ENCODE measurements around the gene ATAD3A.
"Not testable (repeated sequence)": the region's sequence is repeated elsewhere in the genome, so short reads cannot be mapped to it uniquely, and the experiment has no call there.

The ATAD3A gene

DNA sequence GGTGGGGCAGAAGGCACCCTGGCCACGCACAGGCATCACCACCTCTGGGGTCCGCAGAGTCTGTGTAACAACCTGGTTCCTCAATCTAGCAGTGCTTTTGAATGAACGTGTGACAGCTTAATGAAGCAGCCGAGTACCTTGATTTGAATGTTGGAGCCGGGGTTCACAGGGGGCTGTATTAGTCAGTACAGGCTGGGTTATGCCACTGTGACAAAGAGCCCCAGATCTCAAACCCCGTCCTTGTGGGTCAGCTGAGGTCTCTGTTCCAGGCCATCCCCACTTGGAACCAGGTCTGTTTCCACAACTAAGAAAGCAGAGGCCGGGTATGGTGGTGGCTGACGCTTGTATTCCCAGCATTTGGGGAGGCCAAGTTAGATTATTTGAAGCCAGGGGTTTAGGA lies 18.0 kb downstream of the ATAD3A start:
- no peak overlapping the region for H3K4me3 ChIP-seq (ENCODE audit: low read depth, low read length)

DNA sequence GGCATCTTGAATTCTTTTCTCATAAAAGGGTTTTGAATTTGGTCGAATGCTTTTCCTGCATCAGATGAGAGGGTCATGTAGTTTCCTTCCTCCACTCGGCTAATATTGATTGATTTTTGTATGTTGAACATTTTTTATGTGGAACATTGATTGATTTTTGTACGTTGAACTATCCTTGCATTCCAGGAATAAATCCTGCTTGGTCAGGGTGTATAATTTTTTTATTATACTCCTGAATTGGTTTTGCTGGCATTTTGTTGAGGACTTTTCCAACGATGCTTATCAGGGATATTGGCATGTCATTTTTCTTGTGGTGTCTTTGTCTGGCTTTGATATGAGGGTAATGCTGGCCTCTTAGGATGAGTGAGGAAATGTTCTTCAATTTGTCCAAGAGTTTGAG lies 20.0 kb downstream of the ATAD3A start:
- TF ChIP-seq, protein P1, sequence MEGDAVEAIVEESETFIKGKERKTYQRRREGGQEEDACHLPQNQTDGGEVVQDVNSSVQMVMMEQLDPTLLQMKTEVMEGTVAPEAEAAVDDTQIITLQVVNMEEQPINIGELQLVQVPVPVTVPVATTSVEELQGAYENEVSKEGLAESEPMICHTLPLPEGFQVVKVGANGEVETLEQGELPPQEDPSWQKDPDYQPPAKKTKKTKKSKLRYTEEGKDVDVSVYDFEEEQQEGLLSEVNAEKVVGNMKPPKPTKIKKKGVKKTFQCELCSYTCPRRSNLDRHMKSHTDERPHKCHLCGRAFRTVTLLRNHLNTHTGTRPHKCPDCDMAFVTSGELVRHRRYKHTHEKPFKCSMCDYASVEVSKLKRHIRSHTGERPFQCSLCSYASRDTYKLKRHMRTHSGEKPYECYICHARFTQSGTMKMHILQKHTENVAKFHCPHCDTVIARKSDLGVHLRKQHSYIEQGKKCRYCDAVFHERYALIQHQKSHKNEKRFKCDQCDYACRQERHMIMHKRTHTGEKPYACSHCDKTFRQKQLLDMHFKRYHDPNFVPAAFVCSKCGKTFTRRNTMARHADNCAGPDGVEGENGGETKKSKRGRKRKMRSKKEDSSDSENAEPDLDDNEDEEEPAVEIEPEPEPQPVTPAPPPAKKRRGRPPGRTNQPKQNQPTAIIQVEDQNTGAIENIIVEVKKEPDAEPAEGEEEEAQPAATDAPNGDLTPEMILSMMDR (IDR thresholded peaks at IDR 0.05; ENCODE audit: borderline replicate concordance, insufficient read depth, low read depth, low read length): no peak
- H3K4me3 ChIP-seq (ENCODE audit: low read depth, low read length): no peak overlapping the region

More for the DNA sequence above, 18.0 kb downstream of the ATAD3A start:
- TF ChIP-seq, protein P1 (IDR thresholded peaks at IDR 0.05; ENCODE audit: borderline replicate concordance, insufficient read depth, low read depth, low read length): no peak

- not testable (repeated sequence) for H3K4me3 ChIP-seq (ENCODE audit: low read depth, low read length)
These were observed 21.4 kb downstream of the ATAD3A start for GRCh38 chr1:1533176-1533893.

DNA sequence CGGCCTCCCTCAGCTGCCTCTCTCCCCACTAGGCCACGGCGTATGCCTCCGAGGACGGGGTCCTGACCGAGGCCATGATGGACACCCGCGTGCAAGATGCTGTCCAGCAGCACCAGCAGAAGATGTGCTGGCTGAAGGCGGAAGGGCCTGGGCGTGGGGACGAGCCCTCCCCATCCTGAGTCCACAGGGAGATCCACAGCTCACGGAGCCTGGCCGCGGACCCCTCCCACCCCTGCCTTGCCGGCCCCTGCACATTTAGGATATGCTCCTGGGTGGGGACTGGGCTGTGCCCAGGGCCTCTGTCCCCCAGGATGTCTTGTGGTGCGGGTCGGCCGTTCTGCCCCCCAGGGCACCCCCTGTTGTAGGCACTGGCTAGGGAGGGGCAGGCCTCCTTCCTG lies 21.9 kb downstream of the ATAD3A start:
- H3K4me3 ChIP-seq (ENCODE audit: low read depth, low read length): not testable (repeated sequence)

DNA sequence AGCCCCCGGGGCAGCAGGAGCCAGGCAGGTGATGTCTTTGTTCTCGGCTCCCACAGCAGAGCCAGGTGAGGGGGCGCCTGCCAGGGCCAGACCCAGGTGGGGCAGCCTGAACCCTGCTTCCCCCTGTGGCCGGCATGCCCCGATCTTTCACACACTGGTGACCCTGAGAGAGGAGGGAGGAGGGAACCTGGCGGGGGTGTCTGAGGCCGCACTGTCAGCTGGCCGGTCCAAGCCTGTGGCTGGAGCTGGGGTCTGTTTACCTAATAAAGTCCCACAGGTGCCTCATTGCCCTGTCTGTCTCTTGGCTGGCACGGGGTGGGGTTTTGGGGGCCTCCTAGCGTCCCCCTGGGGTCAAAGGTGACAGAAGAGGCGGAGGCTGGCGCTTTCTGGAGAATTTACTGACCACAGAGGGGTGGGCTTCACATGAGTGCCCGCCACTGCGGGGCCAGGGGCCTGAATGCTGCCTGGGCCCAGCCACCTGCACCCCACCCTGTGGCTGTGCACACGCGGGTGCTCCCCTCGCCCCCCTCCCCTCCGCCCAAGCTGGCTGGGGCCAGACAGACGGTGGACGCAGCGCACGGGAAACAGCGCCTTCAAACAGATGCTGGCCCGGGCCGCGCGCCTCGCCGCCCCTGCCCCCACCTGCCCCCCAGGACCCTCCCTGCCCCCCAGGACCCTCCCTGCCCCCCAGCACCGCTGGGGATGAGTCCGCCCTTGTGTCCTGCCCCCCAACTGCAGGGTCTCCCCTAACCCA lies 22.6 kb downstream of the ATAD3A start:
- H3K4me3 ChIP-seq (ENCODE audit: low read depth, low read length): no peak overlapping the region
- TF ChIP-seq, protein P1 (IDR thresholded peaks at IDR 0.05; ENCODE audit: borderline replicate concordance, insufficient read depth, low read depth, low read length): no peak

GRCh38 chr1:1535201-1536018 lies 23.4 kb downstream of the ATAD3A start:
- no peak overlapping the region for H3K4me3 ChIP-seq (ENCODE audit: low read depth, low read length)
- TF ChIP-seq, protein P1 (IDR thresholded peaks at IDR 0.05; ENCODE audit: borderline replicate concordance, insufficient read depth, low read depth, low read length): no peak

- TF ChIP-seq, protein P1 (IDR thresholded peaks at IDR 0.05; ENCODE audit: borderline replicate concordance, insufficient read depth, low read depth, low read length): no peak
- no peak overlapping the region for H3K4me3 ChIP-seq (ENCODE audit: low read depth, low read length)
These were observed 24.3 kb downstream of the ATAD3A start for GRCh38 chr1:1536019-1536937.
